ENCODE results near the gene PTBP3. TPM values are rescaled to one million over a fixed set of nuclear protein-coding genes. Genes with fewer than 3 reads are reported as not detected.
"Not testable (repeated sequence)": the region's sequence is repeated elsewhere in the genome, so short reads cannot be mapped to it uniquely, and the experiment has no call there.

The PTBP3 gene
- total RNA-seq, 1 donor from 2014 or later, result 42.5 TPM

DNA sequence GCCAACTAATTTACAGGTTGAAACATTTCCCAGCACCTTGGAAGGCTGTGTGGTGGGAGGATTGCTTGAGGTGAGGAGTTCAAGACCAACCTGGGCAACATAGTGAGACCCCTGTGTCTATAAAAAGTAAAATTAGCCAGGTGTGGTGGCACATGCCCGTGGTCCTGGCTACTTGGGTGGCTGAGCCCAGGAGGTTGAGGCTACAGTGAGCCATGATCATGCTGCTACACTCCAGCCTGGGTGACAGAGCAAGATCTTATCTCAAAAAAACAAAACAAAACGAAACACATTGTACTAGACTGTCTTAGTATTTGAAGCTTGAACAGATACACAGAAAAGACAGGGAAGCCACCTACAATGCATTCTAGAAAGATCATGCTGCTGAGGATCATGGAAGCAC is 43.7 kb upstream of the PTBP3 start:
- Mint-ChIP-seq H3K9me3 (peaks cover 11% of the 10 kb centered on the region), H3K36me3 (ENCODE audit: low read depth) (peaks cover 30% of the 10 kb centered on the region), H3K27ac (ENCODE audit: unreplicated experiment) (no peak overlapping the region), H3K4me1 (peaks cover 42% of the 10 kb centered on the region), H3K4me3 (peak overlapping the region; percentile 35), H3K27me3 (ENCODE audit: low read depth) (no peaks in the 10 kb centered on the region)
- TF ChIP-seq, protein P1, sequence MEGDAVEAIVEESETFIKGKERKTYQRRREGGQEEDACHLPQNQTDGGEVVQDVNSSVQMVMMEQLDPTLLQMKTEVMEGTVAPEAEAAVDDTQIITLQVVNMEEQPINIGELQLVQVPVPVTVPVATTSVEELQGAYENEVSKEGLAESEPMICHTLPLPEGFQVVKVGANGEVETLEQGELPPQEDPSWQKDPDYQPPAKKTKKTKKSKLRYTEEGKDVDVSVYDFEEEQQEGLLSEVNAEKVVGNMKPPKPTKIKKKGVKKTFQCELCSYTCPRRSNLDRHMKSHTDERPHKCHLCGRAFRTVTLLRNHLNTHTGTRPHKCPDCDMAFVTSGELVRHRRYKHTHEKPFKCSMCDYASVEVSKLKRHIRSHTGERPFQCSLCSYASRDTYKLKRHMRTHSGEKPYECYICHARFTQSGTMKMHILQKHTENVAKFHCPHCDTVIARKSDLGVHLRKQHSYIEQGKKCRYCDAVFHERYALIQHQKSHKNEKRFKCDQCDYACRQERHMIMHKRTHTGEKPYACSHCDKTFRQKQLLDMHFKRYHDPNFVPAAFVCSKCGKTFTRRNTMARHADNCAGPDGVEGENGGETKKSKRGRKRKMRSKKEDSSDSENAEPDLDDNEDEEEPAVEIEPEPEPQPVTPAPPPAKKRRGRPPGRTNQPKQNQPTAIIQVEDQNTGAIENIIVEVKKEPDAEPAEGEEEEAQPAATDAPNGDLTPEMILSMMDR (conservative IDR thresholded peaks at IDR 0.05), result no peak
- no peak for DNase-seq (ENCODE audit: low read depth, low spot score)

DNA sequence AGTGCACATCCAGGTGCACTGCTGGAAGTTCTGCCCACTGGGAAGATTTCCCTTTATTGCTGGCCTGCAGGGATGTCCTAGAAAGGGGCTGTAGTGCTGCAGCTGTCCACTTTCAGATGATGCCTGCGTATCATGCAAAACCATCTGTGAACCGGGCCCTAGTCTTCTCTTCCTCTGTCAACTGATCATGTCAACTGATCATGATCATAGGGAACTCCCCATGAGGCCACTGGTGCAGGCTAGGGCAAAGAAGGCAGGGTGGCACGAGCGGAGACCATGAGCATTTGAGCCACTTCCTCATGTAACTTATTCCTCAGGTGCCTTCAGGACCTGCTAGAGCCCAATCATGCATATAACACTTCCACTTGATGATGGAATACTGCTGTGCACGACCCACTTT is 41.9 kb upstream of the PTBP3 start:
- Mint-ChIP-seq H3K36me3 (ENCODE audit: low read depth) (peaks cover 35% of the 10 kb centered on the region), H3K4me1 (peaks cover 28% of the 10 kb centered on the region), H3K27ac (ENCODE audit: unreplicated experiment) (no peak overlapping the region), H3K9me3 (peaks cover 15% of the 10 kb centered on the region), H3K27me3 (ENCODE audit: low read depth) (no peaks in the 10 kb centered on the region), H3K4me3 (no peak overlapping the region)
- no peak for DNase-seq (ENCODE audit: low read depth, low spot score)
- TF ChIP-seq, protein P1 (conservative IDR thresholded peaks at IDR 0.05), result no peak

DNA sequence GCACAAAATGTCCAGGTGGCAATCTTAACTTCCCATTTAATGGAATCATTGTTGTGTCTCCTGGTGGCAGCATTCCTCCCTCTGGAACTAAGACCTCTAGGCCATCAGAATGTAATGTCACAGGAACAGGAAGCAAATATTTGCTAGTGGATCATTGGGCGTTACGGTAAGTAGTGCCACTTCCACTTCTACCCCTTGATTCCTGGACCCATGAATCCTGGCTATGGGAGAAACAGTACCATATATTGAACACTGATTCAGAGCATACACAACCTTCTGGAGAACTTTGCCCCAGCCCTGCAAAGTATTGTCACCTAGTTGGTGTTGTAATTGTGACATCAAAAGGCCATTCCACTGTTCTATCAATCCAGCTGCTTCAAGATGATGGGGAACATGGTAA is 40.8 kb upstream of the PTBP3 start:
- Mint-ChIP-seq H3K36me3 (ENCODE audit: low read depth) (peaks cover 41% of the 10 kb centered on the region), H3K4me1 (peaks cover 24% of the 10 kb centered on the region), H3K9me3 (peaks cover 22% of the 10 kb centered on the region)
- H3K27ac Mint-ChIP-seq (ENCODE audit: unreplicated experiment); DNase-seq (ENCODE audit: low read depth, low spot score); H3K27me3 Mint-ChIP-seq (ENCODE audit: low read depth); H3K4me3 Mint-ChIP-seq: not testable (repeated sequence)

DNA sequence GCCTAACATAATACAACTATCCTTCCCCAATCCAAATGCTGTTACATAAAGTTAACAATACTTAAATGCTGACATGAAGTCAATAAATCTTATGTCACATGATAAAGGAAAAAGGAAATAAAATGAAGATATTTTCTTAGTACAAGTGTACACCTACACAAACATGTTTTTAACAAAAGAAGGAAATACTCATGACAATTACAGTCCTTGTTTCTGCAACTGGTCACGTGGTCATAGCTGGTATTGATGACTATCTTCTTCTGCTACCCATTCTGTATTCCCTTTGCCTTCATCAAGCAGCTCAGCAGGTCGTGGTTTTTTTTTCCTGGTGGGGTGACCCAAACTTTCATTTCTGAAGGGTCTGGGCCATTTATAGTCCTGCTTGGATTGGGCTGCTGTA is 40.2 kb upstream of the PTBP3 start:
- peaks cover 22% of the 10 kb centered on the region for H3K9me3 Mint-ChIP-seq
- peaks cover 40% of the 10 kb centered on the region for H3K36me3 Mint-ChIP-seq (ENCODE audit: low read depth)
- H3K4me1 Mint-ChIP-seq, result peaks cover 18% of the 10 kb centered on the region
- DNase-seq (ENCODE audit: low read depth, low spot score); H3K4me3 Mint-ChIP-seq; H3K27me3 Mint-ChIP-seq (ENCODE audit: low read depth); H3K27ac Mint-ChIP-seq (ENCODE audit: unreplicated experiment): not testable (repeated sequence)

DNA sequence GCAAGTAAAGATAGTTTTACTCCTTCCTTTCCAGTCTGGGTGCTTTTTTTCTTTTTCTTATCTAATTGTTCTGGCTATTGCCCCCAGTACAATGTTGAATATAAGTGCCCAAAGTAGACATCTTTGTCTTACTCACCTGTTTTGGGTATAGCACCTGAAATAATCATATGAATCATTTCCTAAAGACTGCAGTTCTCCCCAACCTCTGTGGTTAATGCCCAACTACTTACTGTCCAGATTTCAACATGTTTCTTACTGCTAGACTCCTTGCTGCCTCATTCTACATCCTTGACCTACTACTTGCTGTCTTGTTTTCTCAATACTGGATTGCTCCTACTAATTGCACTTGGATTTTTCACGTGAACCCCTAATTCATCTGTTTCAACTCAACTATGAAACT is 37.6 kb upstream of the PTBP3 start:
- H3K27me3 Mint-ChIP-seq (ENCODE audit: low read depth), result no peaks in the 10 kb centered on the region
- TF ChIP-seq, protein P1 (conservative IDR thresholded peaks at IDR 0.05), result no peak
- no peak for DNase-seq (ENCODE audit: low read depth, low spot score)
- H3K9me3 Mint-ChIP-seq, result peaks cover 30% of the 10 kb centered on the region
- H3K4me1 Mint-ChIP-seq, result no peaks in the 10 kb centered on the region
- H3K36me3 Mint-ChIP-seq (ENCODE audit: low read depth), result peaks cover 39% of the 10 kb centered on the region
- H3K27ac Mint-ChIP-seq (ENCODE audit: unreplicated experiment), result no peak overlapping the region
- no peak overlapping the region for H3K4me3 Mint-ChIP-seq

DNA sequence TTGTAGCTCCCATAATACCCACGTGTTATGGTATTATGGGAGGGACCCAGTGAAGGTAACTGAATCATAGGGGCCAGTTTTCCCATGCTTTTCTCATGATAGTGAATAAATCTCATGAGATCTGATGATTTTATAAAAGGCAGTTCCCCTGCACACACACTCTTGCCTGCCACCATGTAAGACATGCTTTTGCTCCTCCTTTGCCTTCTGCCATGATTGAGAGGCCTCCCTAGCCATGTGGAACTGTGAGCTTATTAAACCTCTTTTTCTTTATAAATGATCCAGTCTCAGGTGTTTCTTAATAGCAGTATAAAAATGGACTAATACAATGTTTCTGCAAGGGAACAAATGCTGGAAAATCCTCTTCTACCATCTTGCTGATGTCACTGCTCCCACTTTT is 36.4 kb upstream of the PTBP3 start:
- no peak for DNase-seq (ENCODE audit: low read depth, low spot score)
- Mint-ChIP-seq H3K9me3 (peaks cover 34% of the 10 kb centered on the region), H3K27ac (ENCODE audit: unreplicated experiment) (no peak overlapping the region), H3K4me3 (no peak overlapping the region), H3K27me3 (ENCODE audit: low read depth) (no peaks in the 10 kb centered on the region), H3K4me1 (no peaks in the 10 kb centered on the region), H3K36me3 (ENCODE audit: low read depth) (peaks cover 38% of the 10 kb centered on the region)
- TF ChIP-seq, protein P1 (conservative IDR thresholded peaks at IDR 0.05), result no peak

DNA sequence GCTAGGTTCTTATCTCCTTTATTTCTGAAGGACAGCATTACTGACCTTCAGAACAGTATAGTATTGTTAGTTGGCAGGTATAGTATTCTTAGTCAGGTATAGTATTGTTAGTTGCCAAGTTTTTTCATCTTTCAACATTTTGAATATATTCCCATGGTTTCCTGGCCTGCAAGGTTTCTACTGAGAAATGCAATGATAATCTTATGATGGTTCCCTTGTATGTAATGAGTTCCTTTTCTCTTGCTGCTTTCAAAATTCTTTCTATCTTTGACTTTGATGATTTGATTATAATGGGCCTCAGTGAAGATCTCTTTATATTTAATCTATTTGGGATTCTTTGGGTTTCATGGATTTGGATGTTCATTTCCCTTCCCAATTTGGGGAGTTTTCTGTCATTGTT is 34.0 kb upstream of the PTBP3 start:
- no peak overlapping the region for H3K27ac Mint-ChIP-seq (ENCODE audit: unreplicated experiment)
- DNase-seq (ENCODE audit: low read depth, low spot score), result no peak
- TF ChIP-seq, protein P1 (conservative IDR thresholded peaks at IDR 0.05), result no peak
- H3K27me3 Mint-ChIP-seq (ENCODE audit: low read depth), result no peaks in the 10 kb centered on the region
- peaks cover 28% of the 10 kb centered on the region for H3K9me3 Mint-ChIP-seq
- no peaks in the 10 kb centered on the region for H3K4me1 Mint-ChIP-seq
- H3K4me3 Mint-ChIP-seq, result no peak overlapping the region
- H3K36me3 Mint-ChIP-seq (ENCODE audit: low read depth), result peaks cover 27% of the 10 kb centered on the region

All from neural crest cell (in vitro differentiated cells).